Astrocyte of the hippocampus (primary cell): ENCODE measurements around the gene DIPK1A.

Experiments used
- DNase-seq: peaks from one replicate; pipeline ENCODE4 v3.0.0; 2011; ENCODE audit warnings: low read depth, low spot score

DIPK1A gene

GRCh38 chr1:92961131-92961895 lies at the start of gene DIPK1A:
Gene DIPK1A, minus strand, starts transcription at chr1:92961462. Its CDS starts 33 bp downstream, at chr1:92961429.
- peak; percentile 90 for DNase-seq

- peak; percentile 45 for DNase-seq
Observed at GRCh38 chr1:93007941-93008577, 46.8 kb upstream of the DIPK1A start.

GRCh38 chr1:93005252-93005598 lies 44.0 kb upstream of the DIPK1A start:
- no peak for DNase-seq

- no peak for DNase-seq
Observed at GRCh38 chr1:93004566-93005251, 43.4 kb upstream of the DIPK1A start.

GRCh38 chr1:93003981-93004380 lies 42.7 kb upstream of the DIPK1A start:
- no peak for DNase-seq

- no peak for DNase-seq
Observed at GRCh38 chr1:93002781-93003180, 41.5 kb upstream of the DIPK1A start.

GRCh38 chr1:93001893-93002292 lies 40.6 kb upstream of the DIPK1A start:
- no peak for DNase-seq

GRCh38 chr1:93000751-93001175 lies 39.5 kb upstream of the DIPK1A start:
- DNase-seq: peak; percentile 44

- peak; percentile 3 for DNase-seq
Observed at GRCh38 chr1:93000291-93000690, 39.0 kb upstream of the DIPK1A start.

GRCh38 chr1:92998821-92999220 lies 37.6 kb upstream of the DIPK1A start:
- no peak for DNase-seq

GRCh38 chr1:92995441-92996430 lies 34.5 kb upstream of the DIPK1A start:
- DNase-seq: peak; percentile 2

- peak; percentile 87 for DNase-seq
Observed at GRCh38 chr1:92994105-92994712, 32.9 kb upstream of the DIPK1A start.

- DNase-seq: no peak
Observed at GRCh38 chr1:92993581-92993980, 32.3 kb upstream of the DIPK1A start.

GRCh38 chr1:92992877-92993276 lies 31.6 kb upstream of the DIPK1A start:
- no peak for DNase-seq

GRCh38 chr1:92992054-92992453 lies 30.8 kb upstream of the DIPK1A start:
- peak; percentile 28 for DNase-seq

- DNase-seq: no peak
Observed at GRCh38 chr1:92990828-92991227, 29.6 kb upstream of the DIPK1A start.

GRCh38 chr1:92989936-92990583 lies 28.8 kb upstream of the DIPK1A start:
- peak; percentile 8 for DNase-seq

GRCh38 chr1:92989253-92989652 lies 28.0 kb upstream of the DIPK1A start:
- DNase-seq: no peak

GRCh38 chr1:92987462-92987861 lies 26.2 kb upstream of the DIPK1A start:
- no peak for DNase-seq

GRCh38 chr1:92985101-92985500 lies 23.8 kb upstream of the DIPK1A start:
- no peak for DNase-seq
